ENCODE results near the gene ATG4C.
"Not testable (repeated sequence)": the region's sequence is repeated elsewhere in the genome, so short reads cannot be mapped to it uniquely, and the experiment has no call there.

- not testable (repeated sequence) for TF ChIP-seq CTCF (conservative IDR thresholded peaks at IDR 0.05); ZFX (IDR thresholded peaks at IDR 0.05)
These were observed 22.6 kb upstream of the ATG4C start for GRCh38 chr1:62761223-62761870.
